Spleen (tissue), 11 donors: Measurements from ENCODE around the gene GRK5. TPM values are rescaled to one million over a fixed set of nuclear protein-coding genes. Genes with fewer than 3 reads are reported as not detected.

Source experiments
- DNase-seq: peaks from one replicate; pipeline ENCODE4 v3.0.0-alpha.2; 2020
- H3K27ac ChIP-seq, 8 donors: fragments of 200-600 bp; sonication (generic) in 7 of 8; 1 replicate in 4 of 8; 2 replicates in 4 of 8; pipeline versions ENCODE4 v1.5.0 to v1.8.0; 2016 to 2021; ENCODE audit warnings: inconsistent platforms in 4 of 8, mild to moderate bottlenecking in 4 of 8, moderate library complexity in 1 of 8
- H3K27me3 ChIP-seq, 7 donors: fragments of 200-600 bp; sonication (generic) in 6 of 7; replicated peaks in 1 of 7; 1 replicate in 4 of 7; 2 replicates in 3 of 7; pipeline versions ENCODE4 v1.5.0 to v1.8.0; 2016 to 2021; ENCODE audit warnings: inconsistent platforms in 3 of 7, mild to moderate bottlenecking in 1 of 7
- H3K36me3 ChIP-seq, 6 donors: fragments of 200-600 bp; sonication (generic) in 5 of 6; 1 replicate in 4 of 6; 2 replicates in 2 of 6; pipeline versions ENCODE4 v1.5.0 to v1.8.0; 2016 to 2021; ENCODE audit warnings: inconsistent platforms in 2 of 6
- H3K4me1 ChIP-seq, 6 donors: fragments of 200-600 bp; sonication (generic) in 5 of 6; 1 replicate in 3 of 6; 2 replicates in 3 of 6; pipeline versions ENCODE4 v1.5.0 to v1.8.0; 2016 to 2021; ENCODE audit warnings: inconsistent platforms in 3 of 6
- H3K4me3 ChIP-seq, 8 donors: fragments of 200-600 bp; sonication (generic) in 7 of 8; 1 replicate in 4 of 8; 2 replicates in 4 of 8; pipeline versions ENCODE4 v1.5.0 to v1.8.0; 2016 to 2021; ENCODE audit warnings: inconsistent platforms in 4 of 8, mild to moderate bottlenecking in 4 of 8, moderate library complexity in 2 of 8
- H3K9me3 ChIP-seq, 8 donors: fragments of 200-600 bp; sonication (generic) in 7 of 8; 1 replicate in 4 of 8; 2 replicates in 4 of 8; pipeline versions ENCODE4 v1.5.0 to v1.8.0; 2016 to 2021; ENCODE audit warnings: inconsistent platforms in 4 of 8
- CTCF ChIP-seq, 11 experiments: fragments of 200-600 bp in 7 of 11; fragments of 450-650 bp in 4 of 11; sonication (generic) in 4 of 11; IDR thresholded peaks in 8 of 11; conservative IDR thresholded peaks in 3 of 11; 1 replicate in 7 of 11; 2 replicates in 4 of 11; pipeline versions ENCODE4 v1.4.0 to v1.8.0; 2016 to 2021; ENCODE audit warnings: antibody characterized with exemption in 11 of 11, inconsistent platforms in 4 of 11, mild to moderate bottlenecking in 1 of 11
- POLR2A ChIP-seq, 3 donors: fragments of 450-650 bp; IDR thresholded peaks; one replicate each; pipeline ENCODE4 v1.5.1; 2017; ENCODE audit warnings: antibody characterized with exemption in 3 of 3, mild to moderate bottlenecking in 1 of 3
- POLR2AphosphoS5 ChIP-seq, 3 donors: sonication (generic); formaldehyde crosslinking; IDR thresholded peaks; one replicate each; pipeline ENCODE4 v1.5.1; 2017; ENCODE audit warnings: antibody characterized with exemption in 3 of 3
- WGBS, 5 donors: extraction: QIAGEN DNeasy Blood & Tissue Kit in 3 of 5; methylation state at CpG; one replicate each; pipeline versions ENCODE4 v1.1.5 to v1.1.7; 2013 to 2018; 5-methylcytosine and 5-hydroxymethylcytosine counted together
- intact Hi-C: fragments of 100-400 bp; cut with DNase I; formaldehyde crosslinking; loops from one replicate; pipeline ENCODE4 v1.15.0; 2023; ENCODE audit warnings: low total_unique reads
- polyA plus RNA-seq, 3 donors: library from polyadenylated mRNA; stranded (reverse); fragments of 200-250 nt; gene quantifications; one replicate each; pipeline ENCODE4 v1.2.1, GENCODE V29; 2013
- total RNA-seq, 7 donors: library from RNA; depleted of rRNA in 3 of 7; stranded (reverse); fragments of >200 nt in 3 of 7; fragmentation: NEBNext Ultra II Directional in 4 of 7; extraction: Animal tissue kit (Norgen Biotek cat#: 25700) in 4 of 7; gene quantifications; one replicate each; pipeline versions ENCODE4 v1.1.0 to v1.2.1, GENCODE V29; 2016 to 2021
- donor health status: healthy with polysubstance abuse.
- donor health status: DM: no; HTN: no; CAD: no; lungs with moderate emphysema.
- donor health status: DM: no; HTN: no; CAD: no.
- donor health status: Bipolar disorder and iron deficiency.
- donor health status: healthy.
- donor health status: DM: no; HTN: no; CAD: no.
- donor health status: DM: yes; HTN: yes; CAD: no.

GRK5 gene
- total and polyA plus RNA-seq, 10 donors = 15.5 to 85.2 (median 52.1) TPM

GRCh38 chr10:119339109-119339508, 131.7 kb downstream of the GRK5 start:
- peaks cover 10 to 73% (median 35%) of the 10 kb centered on the region in 6 donors for H3K4me1 ChIP-seq
- DNase-seq = no peak
- no peaks in the 10 kb centered on the region for H3K9me3 ChIP-seq
- H3K27ac ChIP-seq = peak overlapping the region in 1 of 8 donors; percentile 6
- H3K36me3 ChIP-seq = peaks cover 0 to 50% (median 0%) of the 10 kb centered on the region in 6 donors
- WGBS, 5 donors = 95 to 100% (median 96%) methylated on average over 9 of the region's 9 CpGs
- H3K27me3 ChIP-seq = no peaks in the 10 kb centered on the region
- TF ChIP-seq POLR2AphosphoS5 (IDR thresholded peaks at IDR 0.05) (no peak), POLR2A (IDR thresholded peaks at IDR 0.05) (no peak), CTCF (IDR thresholded peaks at IDR 0.05 in 8 of 11, conservative IDR thresholded peaks at IDR 0.05 in 3 of 11) (no peak)
- intact Hi-C loops = no loop called here
- H3K4me3 ChIP-seq = no peak overlapping the region

GRCh38 chr10:119340893-119341458, 133.6 kb downstream of the GRK5 start:
- H3K4me3 ChIP-seq = no peak overlapping the region
- no peak for TF ChIP-seq POLR2AphosphoS5 (IDR thresholded peaks at IDR 0.05)
- no peak for TF ChIP-seq CTCF (IDR thresholded peaks at IDR 0.05 in 8 of 11, conservative IDR thresholded peaks at IDR 0.05 in 3 of 11)
- no peak for TF ChIP-seq POLR2A (IDR thresholded peaks at IDR 0.05)
- 89 to 95% (median 91%) methylated on average over 10 of the region's 10 CpGs for WGBS, 5 donors
- no peaks in the 10 kb centered on the region for H3K27me3 ChIP-seq
- no peaks in the 10 kb centered on the region for H3K9me3 ChIP-seq
- peak overlapping the region in 6 of 8 donors; percentile 25 to 72 (median 64) for H3K27ac ChIP-seq
- H3K4me1 ChIP-seq = peaks cover 9 to 66% (median 35%) of the 10 kb centered on the region in 6 donors
- peak; percentile 49 for DNase-seq
- H3K36me3 ChIP-seq = peaks cover 0 to 42% (median 0%) of the 10 kb centered on the region in 6 donors
- intact Hi-C loops = no loop called here

DNA sequence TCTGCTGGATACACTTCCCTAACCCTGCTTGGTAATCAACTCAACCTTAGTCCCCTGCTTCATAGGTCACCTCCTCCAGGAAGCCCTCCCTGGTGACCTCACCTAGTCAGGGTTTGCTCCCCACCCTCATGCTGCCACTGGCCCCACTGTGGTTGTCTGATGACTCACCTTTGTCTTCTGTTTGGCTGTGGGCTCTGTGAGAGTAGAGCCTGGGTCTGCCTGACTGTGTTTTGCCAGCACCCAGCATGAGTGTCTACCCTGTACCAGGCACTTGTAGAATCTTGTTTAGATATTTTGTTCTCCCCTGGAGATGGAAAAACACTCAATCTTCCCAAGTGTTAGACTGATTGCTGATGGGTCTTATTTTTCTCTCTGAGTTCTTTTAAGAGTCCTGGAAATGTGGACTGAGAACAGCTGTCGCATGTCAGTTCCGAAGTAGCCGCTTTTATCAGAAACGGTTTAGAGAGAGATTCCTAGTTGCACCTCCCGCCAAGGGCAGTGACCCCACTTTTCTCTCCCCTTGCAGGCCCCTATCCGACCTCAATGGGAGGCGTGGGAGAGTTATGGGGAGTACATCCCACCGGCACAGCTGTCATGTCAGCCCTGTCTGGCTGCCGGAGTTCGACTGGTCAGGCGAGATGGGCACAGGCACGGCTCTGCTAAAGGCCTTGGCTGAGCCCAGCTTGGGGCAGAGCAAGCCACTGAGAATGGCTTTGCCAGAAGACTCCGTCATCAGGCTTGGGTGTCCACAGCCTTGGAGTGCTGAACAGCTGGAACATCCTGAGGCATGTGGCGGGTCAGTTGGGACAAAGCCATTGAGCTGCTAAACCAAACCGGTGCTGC, 134.3 kb downstream of the GRK5 start:
- 68 to 76% (median 73%) methylated on average over 10 to 15 of the region's 15 CpGs for WGBS, 5 donors
- intact Hi-C loops = no loop called here
- Histone ChIP-seq H3K27me3 (no peaks in the 10 kb centered on the region), H3K36me3 (peaks cover 0 to 35% (median 0%) of the 10 kb centered on the region in 6 donors), H3K27ac (peak overlapping the region in 6 of 8 donors; percentile 25 to 72 (median 64)), H3K4me3 (no peak overlapping the region), H3K9me3 (no peaks in the 10 kb centered on the region), H3K4me1 (peaks cover 3 to 66% (median 32%) of the 10 kb centered on the region in 6 donors)
- peak; percentile 74 for DNase-seq
- TF ChIP-seq POLR2AphosphoS5 (IDR thresholded peaks at IDR 0.05) (peak; percentile 87 to 88 (median 88)), POLR2A (IDR thresholded peaks at IDR 0.05) (no peak)

DNA sequence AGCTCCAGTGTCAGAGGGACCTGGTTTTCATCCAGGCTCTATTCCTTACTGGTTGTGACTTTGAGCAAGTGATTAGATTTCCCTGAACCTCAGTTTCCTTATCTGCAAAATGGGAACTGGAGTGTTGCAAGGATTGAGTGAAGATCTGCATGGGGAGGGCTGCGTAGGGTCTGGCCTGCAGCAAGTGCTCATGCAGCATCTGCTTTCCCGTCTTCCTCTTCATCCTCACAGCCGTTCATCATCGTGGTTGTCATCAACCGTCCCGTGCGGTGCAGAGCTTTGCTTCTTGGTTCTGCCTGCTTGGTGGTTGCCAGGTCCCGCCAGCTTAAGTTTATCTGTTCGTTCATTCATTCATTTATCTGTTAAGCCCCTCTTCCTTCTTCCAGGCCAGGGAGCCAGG, 135.0 kb downstream of the GRK5 start:
- WGBS, 5 donors = 86 to 93% (median 91%) methylated on average over 9 of the region's 9 CpGs
- intact Hi-C loops = no loop called here
- Histone ChIP-seq H3K4me3 (no peak overlapping the region), H3K4me1 (peaks cover 0 to 59% (median 31%) of the 10 kb centered on the region in 6 donors), H3K9me3 (no peaks in the 10 kb centered on the region), H3K36me3 (peaks cover 0 to 32% (median 0%) of the 10 kb centered on the region in 6 donors), H3K27me3 (no peaks in the 10 kb centered on the region), H3K27ac (peak overlapping the region in 5 of 8 donors; percentile 30 to 72 (median 43))
- peak; percentile 51 for DNase-seq
- no peak for TF ChIP-seq POLR2A (IDR thresholded peaks at IDR 0.05)
- TF ChIP-seq CTCF (IDR thresholded peaks at IDR 0.05 in 8 of 11, conservative IDR thresholded peaks at IDR 0.05 in 3 of 11) = no peak
- TF ChIP-seq POLR2AphosphoS5 (IDR thresholded peaks at IDR 0.05) = no peak
